ACHN (cell line): ENCODE results near the gene MPPE1.
A peak's percentile ranks its signal among the peaks of the same experiment; 100 is the strongest.
"Not testable (repeated sequence)": the region's sequence is repeated elsewhere in the genome, so short reads cannot be mapped to it uniquely, and the experiment has no call there.

Source experiments
- DNase-seq: peaks from one replicate; pipeline ENCODE4 v3.0.0-alpha.2; 2015
- in situ Hi-C: cut with HindIII; loops from 2 replicates; pipeline ENCODE4 v1.10.0; 2017; ENCODE audit warnings: low sequenced_read_pairs, low pct_ligation_motif_present, low pct_unique_long_range_greater_than_20kb

MPPE1 gene

DNA sequence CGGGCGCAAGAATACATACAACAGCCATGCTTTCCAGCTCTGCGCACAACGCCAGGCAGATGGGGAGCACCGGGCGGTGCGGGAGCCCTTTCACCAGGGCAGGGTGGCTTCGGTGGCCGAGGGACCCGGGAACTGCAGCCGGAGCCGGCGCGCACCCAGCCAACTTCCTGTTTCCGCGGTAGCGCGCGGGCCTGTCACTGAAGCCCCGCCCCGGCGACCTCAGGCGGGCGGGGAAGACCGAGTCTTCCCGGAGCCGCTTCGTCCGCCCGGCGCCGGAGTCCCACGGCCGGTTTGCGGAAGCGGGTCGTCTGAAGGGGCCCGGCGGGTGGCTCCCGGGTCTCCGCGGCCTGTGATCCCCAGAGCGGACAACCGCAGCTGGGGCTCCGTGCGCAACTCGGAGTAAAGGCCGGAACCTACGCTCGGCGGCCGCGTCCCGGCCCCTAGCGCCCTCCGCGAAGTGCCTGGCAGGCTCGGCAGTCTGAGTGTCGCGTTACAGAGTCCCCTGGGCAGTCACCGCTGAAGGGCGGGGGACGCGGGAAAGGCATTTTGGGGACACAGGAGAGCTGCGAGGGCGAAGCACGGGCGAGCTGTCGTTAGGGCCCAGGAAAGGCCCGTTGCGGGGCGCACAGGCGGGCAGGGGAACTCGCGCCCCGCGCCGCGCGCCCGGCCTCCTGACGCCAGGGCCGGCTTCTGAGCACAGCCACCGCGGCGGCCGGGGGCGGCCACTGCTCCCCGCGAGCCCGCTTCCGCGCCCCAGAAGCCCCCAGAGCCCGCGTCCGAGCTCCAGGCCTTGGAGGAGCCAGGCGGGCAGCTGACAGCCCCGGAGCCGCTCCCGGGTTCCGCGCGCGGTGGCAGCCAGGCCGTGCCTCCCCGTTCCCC lies at the start of gene MPPE1:
Gene MPPE1, minus strand, starts transcription at position 136 of the 879 bp plus-strand sequence. CDS start 11,053 bp downstream, outside the sequence.
- peak; percentile 80 for DNase-seq
- in situ Hi-C loops = no loop called here

GRCh38 chr18:11957636-11958035 lies 49.5 kb upstream of the MPPE1 start:
- in situ Hi-C loops = no loop called here
- DNase-seq = no peak

DNA sequence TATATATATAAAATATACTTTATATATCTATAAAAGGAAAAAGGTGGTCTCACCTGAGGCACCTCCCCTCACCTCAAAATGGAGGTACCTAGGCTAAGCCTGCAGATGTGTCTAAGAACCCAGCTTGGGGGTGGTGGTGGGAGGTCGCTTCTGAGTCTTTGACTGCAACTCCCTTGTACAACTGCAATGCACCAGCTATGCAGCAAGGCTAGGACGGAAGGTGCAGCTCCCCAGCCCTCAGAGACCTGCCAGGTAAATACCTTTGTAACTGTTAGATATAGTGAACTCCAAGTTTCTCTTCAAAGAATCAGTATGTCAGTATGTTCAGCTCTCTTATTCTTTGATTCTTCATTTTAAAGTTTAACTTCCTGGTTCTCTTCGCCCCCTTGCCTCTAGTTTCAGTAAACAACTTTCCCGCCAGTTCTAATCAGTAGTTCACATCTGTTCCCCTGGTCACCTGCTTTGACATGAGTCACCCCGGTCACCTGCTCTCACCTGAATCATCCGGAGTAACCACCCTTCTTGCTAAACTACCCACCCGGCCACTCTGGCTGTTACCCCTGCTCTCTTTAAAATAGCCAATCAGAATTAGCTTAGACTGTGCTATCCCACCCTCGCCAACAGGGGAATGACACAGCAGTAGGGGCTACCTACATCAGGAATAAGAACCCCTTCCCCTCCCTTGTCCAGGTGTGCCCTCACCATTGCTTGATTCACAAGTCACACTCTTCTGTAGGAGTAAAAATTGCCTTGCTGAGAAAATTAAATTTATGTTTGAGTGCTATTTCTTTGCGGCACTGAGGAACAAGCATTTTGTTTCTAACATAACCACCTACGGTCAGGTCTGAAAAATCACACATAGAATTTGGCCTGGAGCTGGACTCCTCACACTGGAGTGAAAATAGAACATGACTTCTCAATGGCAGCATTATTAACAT lies 48.5 kb upstream of the MPPE1 start:
- in situ Hi-C loops = no loop called here

DNA sequence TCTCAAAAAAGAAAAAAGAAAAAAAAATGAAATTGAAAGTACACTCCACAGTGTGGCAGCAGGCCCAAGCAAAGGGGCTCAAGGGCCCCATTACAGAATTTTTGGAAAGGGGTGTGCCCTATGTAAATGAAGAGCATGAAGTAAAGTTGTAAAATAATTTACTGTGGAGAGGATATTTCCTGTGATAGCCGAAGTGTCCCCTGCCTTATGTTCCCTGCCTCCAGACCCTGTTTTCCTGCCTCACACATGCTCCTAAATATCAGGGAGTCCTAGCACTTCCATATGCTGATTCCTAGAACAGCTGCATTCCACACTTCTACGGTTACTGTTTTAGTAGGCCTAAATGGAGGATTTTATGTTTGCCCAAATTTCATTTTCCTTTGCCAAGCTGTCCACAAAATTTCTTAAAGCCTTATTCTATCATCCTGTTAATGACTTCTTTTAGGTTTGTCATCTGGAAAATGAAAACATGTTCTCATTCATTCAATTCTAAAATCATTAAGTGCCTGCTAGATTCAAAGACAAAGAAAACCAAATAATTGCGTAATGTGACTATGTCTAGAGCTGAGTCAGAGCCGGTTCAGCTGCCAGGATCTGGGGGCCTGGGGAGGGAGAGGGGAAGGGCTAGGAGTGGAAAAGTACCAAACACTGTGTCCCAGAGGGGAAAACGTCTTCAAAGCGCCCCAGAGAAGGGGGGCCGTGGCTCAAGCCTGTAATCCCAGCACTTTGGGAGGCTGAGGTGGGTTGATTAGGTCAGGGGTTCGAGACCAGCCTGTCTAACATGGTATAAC lies 47.3 kb upstream of the MPPE1 start:
- DNase-seq = no peak
- in situ Hi-C loops = no loop called here

More for the DNA sequence above, 48.5 kb upstream of the MPPE1 start:
- DNase-seq = no peak

GRCh38 chr18:11953113-11953512 lies 45.0 kb upstream of the MPPE1 start:
- no peak for DNase-seq
- in situ Hi-C loops = no loop called here

GRCh38 chr18:11951390-11951851 lies 43.3 kb upstream of the MPPE1 start:
- in situ Hi-C loops = no loop called here
- no peak for DNase-seq

DNA sequence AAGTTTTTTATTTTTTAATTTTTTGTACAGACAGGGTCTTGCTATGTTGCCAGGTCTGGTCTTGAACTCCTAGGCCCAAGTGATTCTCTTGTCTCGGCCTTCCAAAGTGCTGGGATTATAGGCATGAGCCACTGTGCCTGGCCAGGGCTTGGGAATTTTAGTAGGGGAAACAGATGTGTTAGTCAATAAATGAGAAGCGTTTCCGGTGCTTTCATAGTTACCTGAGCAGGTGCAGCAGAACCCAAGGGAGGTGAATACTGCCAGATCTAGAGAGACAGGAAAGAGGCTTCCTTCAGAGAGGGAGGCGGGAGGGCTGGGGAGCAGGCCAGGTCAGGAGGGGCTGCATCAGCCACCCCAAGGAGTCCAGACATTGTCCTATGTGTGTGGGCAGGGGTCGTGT lies 42.7 kb upstream of the MPPE1 start:
- in situ Hi-C loops = no loop called here
- DNase-seq = no peak

- no peak for DNase-seq
- in situ Hi-C loops = no loop called here
Observed at GRCh38 chr18:11948852-11949523, 40.9 kb upstream of the MPPE1 start.

DNA sequence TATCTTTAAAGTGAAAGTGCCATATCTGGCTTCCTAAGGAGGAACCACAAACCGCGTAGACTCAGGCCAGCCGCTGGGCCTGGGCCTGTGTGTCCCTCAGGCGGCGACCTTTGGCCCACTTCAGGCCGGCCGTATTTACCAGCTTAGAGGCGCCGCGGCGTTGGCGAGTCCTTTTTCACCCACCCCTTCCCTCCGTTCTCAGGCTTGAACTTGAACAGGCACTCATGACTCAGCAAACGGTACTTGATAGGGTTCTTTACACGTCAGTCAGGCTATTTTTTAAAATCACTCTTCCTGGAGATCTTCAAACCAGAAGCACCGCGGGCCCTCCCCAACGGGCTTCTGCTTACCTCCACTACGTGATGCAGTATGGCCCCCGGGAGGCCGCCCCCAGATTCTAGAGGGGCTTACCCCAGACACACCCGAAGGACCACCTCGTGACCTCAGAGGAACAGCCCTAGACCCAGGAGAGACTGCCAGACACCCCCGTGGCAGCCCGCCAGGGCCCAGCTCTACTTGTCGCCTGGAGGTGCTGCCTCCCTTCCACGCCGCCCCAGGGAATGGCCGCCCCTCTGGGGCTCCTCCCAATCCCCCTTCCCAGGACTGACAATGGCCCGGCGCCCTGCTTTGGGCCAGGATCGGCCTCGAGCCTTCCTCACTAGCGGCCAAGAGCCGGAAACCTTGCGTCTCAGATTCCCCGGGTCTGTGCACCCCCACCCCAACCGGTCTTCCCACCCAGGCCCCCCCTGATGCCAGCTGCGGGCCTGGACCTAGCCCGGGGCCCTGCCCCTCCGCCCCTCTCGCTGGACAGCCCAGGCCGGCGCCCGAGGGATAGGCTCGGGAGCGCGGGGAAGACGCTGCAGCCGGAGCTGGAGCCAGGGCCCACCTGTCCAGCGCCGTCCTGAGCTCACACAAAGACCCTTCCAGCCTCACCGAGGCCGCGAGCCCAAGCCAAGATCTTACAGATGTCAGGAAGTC lies 39.4 kb upstream of the MPPE1 start:
- in situ Hi-C loops = no loop called here
- peak; percentile 88 for DNase-seq

- in situ Hi-C loops = no loop called here
- DNase-seq = peak; percentile 56
Observed at GRCh38 chr18:11946756-11947155, 38.6 kb upstream of the MPPE1 start.

DNA sequence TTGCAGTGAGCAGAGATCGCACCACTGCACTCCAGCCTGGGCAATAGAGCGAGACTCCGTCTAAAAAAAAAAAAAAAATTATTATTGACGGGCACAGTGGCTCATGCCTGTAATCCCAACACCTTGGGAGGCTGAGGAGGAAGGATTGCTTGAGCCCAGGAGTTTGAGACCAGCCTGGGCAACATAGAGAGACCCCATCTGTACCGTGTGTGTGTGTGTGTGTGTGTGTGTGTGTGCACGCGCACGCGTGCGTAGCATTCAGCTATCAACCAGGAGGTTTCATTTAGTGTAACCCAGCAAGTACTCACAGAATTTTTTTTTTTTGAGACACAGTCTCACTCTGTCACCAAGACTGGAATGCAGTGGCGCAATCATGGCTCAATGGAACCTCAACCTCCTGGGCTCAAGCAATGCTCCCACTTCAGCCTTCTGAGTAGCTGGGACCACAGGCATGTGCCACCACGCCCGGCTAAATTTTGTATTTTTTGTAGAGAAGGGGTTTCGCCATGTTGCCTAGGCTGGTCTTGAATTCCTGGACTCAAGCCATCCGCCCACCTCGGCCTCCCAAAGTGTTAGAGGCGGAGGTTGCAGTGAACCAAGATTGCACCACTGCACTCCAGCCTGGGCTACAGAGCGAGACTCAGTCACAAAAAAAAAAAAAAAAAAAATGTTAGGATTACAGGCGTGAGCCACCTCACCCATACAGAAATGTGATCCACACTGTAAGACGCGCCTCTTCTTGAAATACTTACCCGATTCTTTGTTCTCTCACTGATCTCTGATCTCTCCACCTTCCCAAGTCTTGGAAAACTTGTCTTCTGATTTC lies 37.9 kb upstream of the MPPE1 start:
- in situ Hi-C loops, DNase-seq: not testable (repeated sequence)

- DNase-seq = no peak
- in situ Hi-C loops = no loop called here
Observed at GRCh38 chr18:11944786-11945185, 36.7 kb upstream of the MPPE1 start.

- in situ Hi-C loops = no loop called here
Observed at GRCh38 chr18:11944252-11944651, 36.1 kb upstream of the MPPE1 start.

DNA sequence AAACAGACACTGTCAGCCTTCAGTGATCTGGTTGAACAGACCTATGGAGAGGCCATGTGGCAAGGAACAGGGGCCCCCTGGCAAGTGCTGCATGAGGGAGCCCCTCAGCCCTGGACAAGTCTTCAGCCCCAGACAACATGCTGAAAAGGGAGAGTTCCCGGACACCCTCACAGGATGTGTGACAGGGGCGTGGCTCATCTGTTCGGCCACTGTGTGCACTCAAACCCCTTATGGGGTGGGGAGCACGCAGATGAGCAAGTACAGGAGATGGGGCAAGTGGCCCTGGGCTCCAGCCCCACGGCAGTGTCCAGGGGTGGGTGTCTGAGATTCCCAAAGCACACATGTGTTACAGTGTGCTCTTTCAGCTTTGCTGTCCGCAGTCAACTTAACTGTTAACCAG lies 35.4 kb upstream of the MPPE1 start:
- in situ Hi-C loops = no loop called here
- DNase-seq = no peak

More at GRCh38 chr18:11944252-11944651, 36.1 kb upstream of the MPPE1 start:
- DNase-seq = no peak

DNA sequence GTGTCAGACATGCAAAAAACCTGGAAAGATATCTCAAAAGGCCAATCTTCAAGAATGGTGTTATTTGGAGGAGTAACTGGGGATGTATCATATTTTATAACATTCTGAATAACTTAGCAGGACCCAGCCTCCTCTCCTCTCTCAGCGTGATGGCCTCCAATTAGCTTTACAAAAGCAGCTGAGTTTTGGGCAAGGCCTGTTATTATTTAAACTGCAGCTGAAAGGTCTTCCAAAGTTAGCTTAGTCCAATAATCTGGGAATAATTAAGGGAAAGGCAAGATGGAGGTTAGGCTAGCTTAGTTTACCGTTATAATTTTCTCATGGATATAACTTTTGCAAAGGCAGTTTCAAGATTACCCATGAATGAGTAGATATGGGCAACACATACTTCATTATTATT lies 32.8 kb upstream of the MPPE1 start:
- DNase-seq = no peak
- in situ Hi-C loops = no loop called here

- in situ Hi-C loops = no loop called here
- peak; percentile 59 for DNase-seq
Observed at GRCh38 chr18:11937874-11938478, 29.9 kb upstream of the MPPE1 start.
